ENCODE measurements around the gene SRPK2. TPM values are rescaled to one million over a fixed set of nuclear protein-coding genes. Genes with fewer than 3 reads are reported as not detected.
"Not testable (repeated sequence)": the region's sequence is repeated elsewhere in the genome, so short reads cannot be mapped to it uniquely, and the experiment has no call there.

SRPK2 gene
- total RNA-seq, 2 donors from 2014 or later: 41.5 to 52.2 TPM

DNA sequence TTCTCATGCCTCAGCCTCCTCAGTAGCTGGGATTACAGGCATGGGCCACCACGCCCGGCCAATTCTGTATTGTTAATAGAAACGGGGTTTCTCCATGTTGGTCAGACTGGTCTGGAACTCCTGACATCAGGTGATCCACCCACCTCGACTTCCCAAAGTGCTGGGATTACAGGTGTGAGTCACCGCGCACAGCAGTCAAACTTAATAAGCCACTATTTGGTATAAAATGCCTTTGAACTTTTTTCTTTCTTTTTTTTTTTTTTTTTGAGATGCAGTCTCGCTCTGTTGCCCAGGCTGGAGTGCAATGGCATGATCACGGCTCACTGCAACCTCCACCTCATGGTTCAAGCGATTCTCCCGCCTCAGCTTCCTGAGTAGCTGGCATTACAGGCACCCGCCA lies 40.5 kb downstream of the SRPK2 start:
- DNase-seq (ENCODE audit: low spot score); intact Hi-C loops (cut with DNase I): not testable (repeated sequence)

DNA sequence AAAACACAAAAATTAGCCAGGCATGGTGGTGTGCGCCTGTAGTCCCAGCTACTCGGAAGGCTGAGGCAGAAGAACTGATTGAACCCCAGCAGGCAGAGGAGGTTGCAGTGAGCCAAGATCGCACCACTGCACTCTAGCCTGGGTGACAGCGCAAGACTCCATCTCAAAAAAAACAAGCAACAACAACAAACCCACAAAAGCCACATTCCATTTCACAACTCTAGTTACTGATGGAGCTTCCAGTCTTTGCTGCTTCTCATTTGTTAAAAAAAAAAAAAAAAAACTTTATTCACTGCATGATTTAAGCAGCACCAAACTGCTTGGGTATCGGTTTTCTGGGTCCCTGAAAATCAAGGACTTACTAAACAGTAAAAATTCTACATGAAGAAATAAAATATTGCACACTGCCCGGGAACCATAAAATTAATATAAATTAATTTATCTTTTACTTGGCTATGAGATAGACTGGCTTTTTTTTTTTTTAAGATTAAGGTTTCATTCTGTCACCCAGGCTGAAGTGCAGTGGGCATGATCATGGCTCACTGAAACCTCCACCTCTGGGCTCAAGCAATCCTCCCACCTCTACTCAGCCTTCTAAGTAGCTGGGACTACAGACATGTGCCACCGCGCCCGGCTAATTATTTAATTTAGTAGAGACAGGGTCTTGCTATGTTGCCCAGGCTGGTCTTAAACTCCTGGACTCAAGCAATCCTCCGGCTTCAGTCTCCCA lies 42.0 kb downstream of the SRPK2 start:
- no peak for DNase-seq (ENCODE audit: low spot score)
- intact Hi-C loops (cut with DNase I): no loop called here

DNA sequence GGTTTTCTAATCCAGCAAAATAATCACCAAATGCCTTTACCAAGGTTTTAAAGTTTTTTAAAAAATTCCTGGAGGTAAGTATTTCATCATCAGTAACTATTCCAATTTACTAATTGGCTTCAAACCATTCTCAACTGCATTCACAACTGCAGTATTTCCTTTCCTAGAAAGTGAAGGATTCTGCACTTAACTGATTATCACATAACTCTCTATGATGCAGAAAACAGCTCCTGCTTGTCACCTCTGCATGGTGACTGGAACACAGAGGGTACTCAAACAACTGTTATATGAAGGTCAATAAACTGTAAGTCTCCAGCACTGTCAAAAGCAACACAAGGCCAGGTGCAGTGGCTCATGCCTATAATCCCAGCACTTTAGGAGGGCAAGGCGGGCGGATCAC lies 42.6 kb downstream of the SRPK2 start:
- intact Hi-C loops (cut with DNase I): no loop called here
- no peak for DNase-seq (ENCODE audit: low spot score)

DNA sequence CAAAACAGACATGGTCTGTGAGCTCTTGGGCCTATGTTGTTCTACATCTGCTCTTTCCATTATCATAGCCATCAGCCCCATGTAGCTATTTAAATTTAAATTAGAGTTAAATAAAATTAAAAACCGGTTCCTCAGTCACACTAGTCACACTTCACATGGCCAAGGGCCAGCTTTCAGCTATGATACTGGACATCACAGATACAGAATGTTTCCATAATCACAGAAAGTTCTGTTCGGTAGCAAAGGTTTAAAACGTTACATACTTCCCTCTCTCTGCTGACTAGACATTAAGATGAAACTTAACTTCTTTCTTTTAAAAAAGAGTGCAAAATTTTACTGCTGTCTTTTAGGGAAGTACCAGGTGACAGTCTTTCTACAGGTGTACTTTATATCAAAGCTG lies 43.0 kb downstream of the SRPK2 start:
- DNase-seq (ENCODE audit: low spot score): no peak
- intact Hi-C loops (cut with DNase I): no loop called here

DNA sequence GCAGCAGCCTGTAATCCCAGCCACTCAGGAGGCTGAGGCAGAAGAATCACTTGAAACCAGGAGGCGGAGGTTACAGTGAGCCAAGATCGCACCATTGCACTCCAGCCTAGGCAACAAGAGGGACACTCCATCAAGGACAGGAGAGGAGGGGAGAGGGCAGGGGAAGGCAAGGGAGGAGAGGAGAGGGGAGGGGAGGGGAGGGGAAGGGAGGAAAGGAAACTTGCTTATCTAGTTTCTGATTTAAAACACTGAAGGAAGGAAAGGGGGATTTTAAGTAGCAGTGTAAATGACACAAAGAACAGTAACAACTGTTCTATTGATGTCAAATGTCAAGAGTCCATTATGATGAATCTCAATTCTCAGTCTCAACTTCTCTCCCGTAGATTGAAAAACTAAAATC lies 43.7 kb downstream of the SRPK2 start:
- no peak for DNase-seq (ENCODE audit: low spot score)
- intact Hi-C loops (cut with DNase I): no loop called here

DNA sequence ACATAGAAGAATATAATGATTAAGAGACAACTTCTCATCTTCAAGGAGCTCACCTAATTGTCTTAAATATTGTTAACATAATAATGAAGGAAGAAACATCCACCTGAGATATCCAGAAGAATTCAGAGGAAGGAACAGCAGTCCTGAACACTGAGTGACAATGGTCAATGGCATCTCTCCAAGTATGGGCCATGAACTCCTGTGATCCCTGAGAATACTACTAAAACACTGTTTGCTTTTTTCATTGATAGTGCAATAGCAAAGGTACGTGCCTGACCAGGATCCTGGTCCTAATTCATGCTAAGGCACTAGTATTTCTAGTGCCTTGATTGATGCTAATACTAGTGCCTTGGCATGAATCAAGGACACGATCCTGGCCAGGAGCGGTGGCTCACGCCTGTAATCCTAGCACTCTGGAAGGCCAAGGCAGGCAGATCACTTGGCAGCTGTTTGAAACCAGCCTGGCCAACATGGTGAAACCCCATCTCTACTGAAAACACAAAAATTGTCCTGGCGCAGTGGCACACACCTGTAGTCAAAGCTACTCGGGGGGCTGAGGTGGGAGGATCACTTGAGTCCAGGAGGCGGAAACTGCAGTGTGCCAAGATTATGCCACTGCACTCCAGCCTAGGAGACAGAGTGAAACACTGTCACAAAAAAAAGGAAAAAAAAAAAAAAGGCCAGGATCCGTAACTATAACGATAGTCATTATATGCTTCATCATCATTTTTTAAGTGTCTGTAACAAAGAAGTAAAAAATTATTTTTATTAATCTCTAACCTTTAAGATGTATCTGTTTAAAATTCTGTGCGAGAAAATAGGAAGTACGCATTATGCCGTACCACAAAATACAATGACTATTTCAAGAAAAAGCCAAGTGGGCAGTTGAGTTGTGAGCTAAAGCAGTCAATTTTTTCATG lies 49.1 kb downstream of the SRPK2 start:
- intact Hi-C loops (cut with DNase I): no loop called here
- DNase-seq (ENCODE audit: low spot score): no peak

DNA sequence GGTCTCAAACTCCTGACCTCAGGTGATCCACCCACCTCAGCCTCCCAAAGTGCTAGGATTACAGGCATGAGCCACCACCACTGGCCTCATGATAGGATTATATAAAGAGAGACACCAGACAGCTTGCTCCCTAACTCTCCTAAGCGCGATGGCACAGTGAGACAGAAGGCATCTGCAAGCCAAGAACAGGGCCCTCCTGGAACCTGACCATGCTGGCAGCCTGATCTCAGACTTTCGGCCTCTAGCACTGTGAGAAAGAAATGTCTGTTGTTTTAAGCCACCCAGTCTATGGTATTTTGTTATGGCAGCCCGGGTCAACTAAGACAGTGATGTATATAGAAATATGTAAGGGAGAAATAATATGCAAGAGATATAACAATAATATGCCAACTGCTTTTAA lies 51.2 kb downstream of the SRPK2 start:
- intact Hi-C loops (cut with DNase I): no loop called here

DNA sequence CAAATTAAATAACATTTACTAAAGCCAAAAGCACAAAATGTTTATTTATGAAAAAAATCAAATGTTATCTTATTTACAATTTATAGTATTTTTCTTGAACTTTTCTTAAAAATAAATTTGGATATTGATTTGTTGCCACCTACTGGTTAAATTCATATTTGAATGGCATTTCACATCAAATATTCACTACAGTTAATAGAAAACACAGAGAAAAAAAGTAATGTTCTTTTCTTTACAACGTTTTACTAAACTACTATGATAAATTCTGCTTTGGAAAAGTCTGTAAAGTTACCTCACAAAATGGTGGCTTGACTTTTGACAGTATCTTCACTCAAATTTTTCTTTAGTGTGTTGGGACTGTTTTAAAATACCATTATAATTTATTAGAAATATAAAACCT lies 52.7 kb downstream of the SRPK2 start:
- intact Hi-C loops (cut with DNase I): no loop called here
- no peak for DNase-seq (ENCODE audit: low spot score)

More for the DNA sequence above, 51.2 kb downstream of the SRPK2 start:
- no peak for DNase-seq (ENCODE audit: low spot score)

DNA sequence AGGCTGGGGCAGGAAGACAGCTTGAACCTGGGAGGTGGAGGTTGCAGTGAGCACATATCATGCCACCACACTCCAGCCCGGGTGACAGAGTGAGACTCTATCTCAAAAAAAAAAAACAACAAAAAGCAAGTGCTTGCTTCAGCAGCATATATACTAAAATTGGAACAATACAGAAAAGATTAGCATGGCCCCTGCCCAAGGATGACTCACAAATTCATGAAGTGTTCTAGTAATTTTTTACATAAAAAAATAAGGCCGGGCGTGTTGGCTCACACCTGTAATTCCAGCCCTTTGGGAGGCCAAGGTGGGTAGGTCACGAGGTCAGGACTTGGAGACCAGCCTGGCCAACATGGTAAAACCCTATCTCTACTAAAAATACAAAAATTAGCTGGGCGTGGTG lies 56.1 kb downstream of the SRPK2 start:
- intact Hi-C loops (cut with DNase I); DNase-seq (ENCODE audit: low spot score): not testable (repeated sequence)

DNA sequence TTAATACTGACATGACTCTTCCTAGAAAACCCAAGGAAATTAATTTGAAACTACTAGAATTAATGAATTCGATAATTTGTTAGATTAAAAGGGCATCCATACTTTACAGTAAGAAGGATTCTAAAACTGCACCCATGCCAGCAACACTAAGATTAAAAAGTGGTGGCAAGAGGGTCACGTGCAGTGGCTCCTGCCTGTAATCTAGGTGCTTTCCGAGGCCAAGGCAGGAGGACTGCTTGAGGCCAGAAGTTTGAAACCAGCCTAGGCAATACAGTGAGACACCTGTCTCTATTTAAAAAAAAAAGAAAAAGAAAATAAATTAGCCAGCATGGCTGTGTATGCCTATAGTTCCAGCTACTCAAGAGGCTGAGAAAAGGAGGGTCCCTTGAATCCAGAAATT lies 58.2 kb downstream of the SRPK2 start:
- intact Hi-C loops (cut with DNase I): no loop called here
- DNase-seq (ENCODE audit: low spot score): no peak

DNA sequence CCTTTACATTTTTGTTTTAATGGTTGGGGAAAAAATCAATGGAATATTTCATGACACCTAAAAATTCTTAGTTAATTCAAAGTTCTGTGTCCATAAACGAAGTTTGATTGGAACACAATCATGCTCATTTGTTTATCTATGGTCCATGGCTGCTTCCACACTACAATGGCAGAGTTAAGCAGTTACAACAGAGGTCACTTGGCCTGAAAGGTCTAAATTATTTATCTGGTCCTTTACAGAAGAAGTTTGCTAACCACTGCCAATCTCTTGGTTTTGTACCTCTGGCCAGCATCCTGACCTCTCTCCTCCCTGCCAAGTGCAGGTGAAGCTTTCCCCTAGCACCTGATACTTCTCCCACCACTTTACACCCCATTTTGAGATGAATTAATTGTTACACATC lies 61.5 kb downstream of the SRPK2 start:
- DNase-seq (ENCODE audit: low spot score): no peak
- intact Hi-C loops (cut with DNase I): no loop called here

DNA sequence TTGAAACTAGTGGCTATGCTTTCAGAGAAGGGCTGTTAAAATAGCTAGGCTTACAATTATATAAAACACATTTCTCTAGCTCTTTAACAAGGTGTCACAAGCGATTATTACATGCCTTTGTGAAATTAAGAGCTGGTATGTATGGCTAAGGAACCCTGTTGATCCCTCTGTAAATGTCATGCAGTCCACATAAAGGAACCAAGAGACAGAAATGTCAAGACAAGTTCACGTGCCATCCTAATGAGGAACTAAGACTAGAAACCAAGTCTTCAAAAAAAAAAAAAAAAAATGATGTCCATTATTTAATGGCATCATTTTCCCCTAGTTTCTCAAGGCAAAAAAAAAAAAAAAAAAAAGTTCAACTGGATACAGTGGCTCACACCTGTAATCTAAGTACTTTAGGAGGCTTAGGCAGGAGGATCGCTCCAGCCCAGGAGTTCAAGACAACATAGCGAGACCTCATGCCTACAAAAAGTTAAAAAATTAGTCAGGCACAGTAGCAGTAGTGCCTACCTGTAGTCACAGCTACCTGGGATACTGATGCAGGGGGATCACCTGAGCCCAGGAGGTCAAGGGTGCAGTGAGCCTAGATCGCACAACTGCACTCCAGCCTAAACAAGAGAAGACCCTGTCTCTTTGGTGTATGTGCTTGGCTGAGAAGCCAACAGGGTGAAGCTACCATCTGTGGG lies 63.4 kb downstream of the SRPK2 start:
- DNase-seq (ENCODE audit: low spot score): no peak
- intact Hi-C loops (cut with DNase I): no loop called here

DNA sequence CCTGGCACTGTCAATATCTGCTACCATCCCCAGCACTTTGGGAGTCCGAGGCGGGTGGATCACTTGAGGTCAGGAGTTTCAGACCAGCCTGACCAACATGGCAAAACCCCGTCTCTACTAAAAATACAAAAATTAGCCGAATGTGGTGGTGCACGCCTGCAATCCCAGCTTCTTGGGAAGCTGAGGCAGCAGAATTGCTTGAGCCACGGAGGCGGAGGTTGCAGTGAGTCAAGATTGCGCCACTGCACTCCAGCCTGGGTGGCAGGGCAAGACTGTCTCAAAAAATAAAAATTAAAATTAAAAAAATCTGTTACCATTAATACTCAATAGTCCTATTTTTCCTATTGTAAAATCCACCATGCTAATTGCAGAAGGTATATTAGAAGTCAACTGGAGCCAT lies 64.1 kb downstream of the SRPK2 start:
- DNase-seq (ENCODE audit: low spot score); intact Hi-C loops (cut with DNase I): not testable (repeated sequence)

DNA sequence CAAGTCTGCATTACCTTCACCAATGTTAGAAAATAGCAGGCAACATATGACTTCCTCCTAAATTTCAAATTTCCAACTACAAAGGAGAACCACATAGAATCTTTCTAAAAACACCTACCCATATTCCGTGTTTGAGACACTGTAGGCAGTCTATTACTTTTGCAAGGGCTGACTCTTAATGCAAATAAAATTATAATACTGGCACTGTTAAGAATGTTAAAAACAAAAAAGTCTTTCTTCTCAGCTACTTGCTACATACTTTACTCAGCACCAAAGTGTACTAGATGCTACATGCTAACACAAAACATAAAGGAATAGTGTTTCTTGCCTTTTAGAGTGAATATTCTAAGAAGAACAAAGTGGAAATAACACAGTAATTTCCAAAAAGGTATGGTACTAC lies 65.4 kb downstream of the SRPK2 start:
- intact Hi-C loops (cut with DNase I): no loop called here
- DNase-seq (ENCODE audit: low spot score): no peak

DNA sequence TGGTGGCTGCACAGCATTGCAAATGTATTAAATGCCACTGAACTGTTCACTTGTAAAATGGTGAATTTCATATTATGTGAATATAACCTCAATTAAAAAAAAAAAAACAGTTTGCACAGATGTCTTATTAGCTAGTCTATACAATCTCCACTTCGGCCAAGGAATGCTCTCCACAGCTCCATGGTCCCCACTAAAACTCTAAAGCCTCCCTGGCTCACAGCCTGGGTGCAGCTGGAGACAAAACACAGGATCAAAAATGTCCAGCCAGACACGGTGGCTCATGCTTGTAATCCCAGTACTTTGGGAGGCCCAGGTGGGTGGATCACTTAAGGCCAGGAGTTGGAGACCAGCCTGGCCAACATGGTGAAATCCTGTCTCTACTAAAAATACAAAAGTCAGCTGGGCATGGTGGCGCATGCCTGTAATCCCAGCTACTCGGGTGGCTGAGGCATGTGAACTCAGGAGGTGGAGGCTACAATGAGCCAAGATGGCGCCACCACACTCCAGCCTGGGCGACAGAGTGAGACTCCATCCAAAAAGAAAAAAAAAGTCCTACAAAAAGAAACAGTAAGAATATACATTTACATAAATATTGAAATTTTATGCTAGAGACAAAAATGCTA lies 66.0 kb downstream of the SRPK2 start:
- intact Hi-C loops (cut with DNase I): no loop called here
- no peak for DNase-seq (ENCODE audit: low spot score)

DNA sequence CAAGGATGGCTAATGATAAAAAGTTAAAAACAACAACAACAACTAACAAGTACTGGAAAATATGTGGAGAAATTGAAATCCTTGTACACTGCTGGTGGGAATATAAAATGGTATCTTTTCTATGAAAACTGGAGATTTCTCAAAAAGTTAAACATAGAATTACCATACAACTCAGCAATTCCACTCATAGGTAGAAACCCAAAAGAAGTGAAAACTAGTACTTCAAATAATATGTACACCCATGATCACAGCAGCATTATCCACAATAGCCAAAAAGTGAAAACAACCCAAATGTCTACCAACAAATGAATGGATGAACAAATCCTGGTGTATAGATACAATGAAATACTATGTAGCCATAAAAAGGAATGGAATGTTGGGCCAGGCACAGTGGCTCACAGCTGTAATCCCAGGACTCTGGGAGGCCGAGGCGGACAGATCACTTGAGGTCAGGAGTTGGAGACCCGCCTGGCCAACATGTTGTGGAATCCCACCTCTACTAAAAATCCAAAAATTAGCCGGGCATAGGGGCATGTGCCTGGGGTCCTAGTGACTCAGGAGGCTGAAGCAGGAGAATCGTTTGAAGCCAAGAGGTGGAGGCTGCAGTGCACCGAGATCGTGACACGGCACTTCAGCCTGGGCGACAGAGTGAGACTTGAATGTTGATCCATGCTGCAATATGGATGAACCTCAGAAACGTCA lies 66.8 kb downstream of the SRPK2 start:
- no peak for DNase-seq (ENCODE audit: low spot score)
- intact Hi-C loops (cut with DNase I): no loop called here

DNA sequence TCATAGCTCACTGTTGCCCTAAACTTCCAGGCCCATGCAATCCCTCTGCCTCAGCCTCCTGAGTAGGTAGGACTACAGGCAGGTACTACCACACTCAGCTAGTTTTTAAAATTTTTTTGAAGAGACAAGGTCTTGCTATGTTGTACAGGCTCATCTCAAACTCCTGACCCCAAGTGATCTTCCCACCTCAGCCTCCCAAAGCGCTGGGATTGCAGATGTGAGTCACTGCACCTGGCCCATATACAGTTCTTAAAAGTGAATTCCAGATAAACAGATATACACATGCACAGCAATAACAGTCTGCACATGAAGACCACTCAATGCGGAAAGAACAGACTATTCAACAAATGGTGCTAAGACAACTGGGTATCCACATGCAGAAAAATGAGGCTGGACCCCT lies 67.8 kb downstream of the SRPK2 start:
- intact Hi-C loops (cut with DNase I): no loop called here
- DNase-seq (ENCODE audit: low spot score): no peak

DNA sequence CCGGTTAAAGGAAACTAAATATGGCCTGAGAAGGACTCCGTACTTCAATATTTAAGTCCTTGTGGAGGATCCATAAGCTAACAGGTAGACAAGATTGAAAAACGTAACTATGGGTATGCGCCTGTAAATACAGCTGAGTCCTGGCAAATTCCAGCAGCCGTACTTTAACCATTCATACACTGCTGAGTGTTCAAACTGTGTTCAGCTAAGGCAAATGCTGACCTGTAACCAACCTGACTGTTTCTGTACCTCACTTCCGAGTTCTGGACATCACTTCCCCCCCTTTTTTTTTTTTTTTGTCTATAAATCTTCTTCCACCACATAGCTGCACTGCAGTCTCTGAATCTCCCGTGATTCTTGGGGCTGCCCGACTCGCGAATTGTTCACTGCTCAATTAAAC lies 69.1 kb downstream of the SRPK2 start:
- no peak for DNase-seq (ENCODE audit: low spot score)
- intact Hi-C loops (cut with DNase I): no loop called here

Measured in posterior vena cava (tissue), 2 donors.